GM12878 (cell line): Measurements from ENCODE around the gene WDR17. TPM values are rescaled to one million over a fixed set of nuclear protein-coding genes. Genes with fewer than 3 reads are reported as not detected.

Source experiments
- ATAC-seq: fragments of 200-7000 bp; cut with Tn5 transposase; 3 replicates; pipeline ENCODE4 v1.9.1; 2020; ENCODE audit warnings: mild to moderate bottlenecking, moderate library complexity
- BruUV-seq: library from RNA; stranded (reverse); fragments of 400-500 nt; replicated peaks from 2 replicates; lab custom pipeline; 2021; lab: Mats Ljungman, UMichigan
- CTCF ChIA-PET: fragments of 300-600 bp; sonication (Branson Sonifier 250); formaldehyde crosslinking; extraction: SDS; loops from one replicate; lab custom pipeline; 2021; ENCODE audit warnings: inconsistent platforms; lab: Yijun Ruan, JAX
- POLR2A ChIA-PET: fragments of 350-600 bp; formaldehyde crosslinking; extraction: SDS; loops from one replicate; lab custom pipeline; 2021; ENCODE audit warnings: inconsistent platforms; lab: Charles Lee
- RAD21 ChIA-PET: fragments of 300-600 bp; sonication (Branson Sonifier 250); formaldehyde crosslinking; loops from one replicate; lab custom pipeline; 2023; ENCODE audit warnings: antibody characterized with exemption; ENCODE audit not compliant: unreplicated experiment; lab: Charles Lee
- SMC1A ChIA-PET: fragments of 300-600 bp; sonication (Branson Sonifier 250); formaldehyde crosslinking; loops from one replicate; lab custom pipeline; 2023; ENCODE audit not compliant: unreplicated experiment, uncharacterized antibody; lab: Charles Lee
- DNase-seq: peaks from one replicate; pipeline ENCODE4 v3.0.0-alpha.2; 2011; ENCODE audit warnings: low read depth, low spot score
- FAIRE-seq: peaks from 3 replicates; lab custom pipeline; 2011; peaks lifted over from hg19 to GRCh38; lab: Jason Lieb, UNC
- H2AFZ ChIP-seq: 2 replicates; pipeline ENCODE4 v1.6.0; 2011; ENCODE audit warnings: low read depth, low read length, control low read depth; ENCODE audit not compliant: control insufficient read depth
- H3K27ac ChIP-seq: 2 replicates; pipeline ENCODE4 v1.5.1; 2011; ENCODE audit warnings: control low read depth; ENCODE audit not compliant: control insufficient read depth, insufficient read depth
- H3K27me3 ChIP-seq, 2 experiments: replicated peaks in 1 of 2; 2 replicates each; pipeline versions ENCODE4 v1.6.0 to v1.6.1; 2011; ENCODE audit warnings: low read length in 1 of 2; ENCODE audit not compliant: control insufficient read depth in 2 of 2, insufficient read depth in 2 of 2
- H3K36me3 ChIP-seq, 2 experiments: 2 replicates each; pipeline ENCODE4 v1.5.1; 2011; ENCODE audit warnings: low read length in 1 of 2; ENCODE audit not compliant: control insufficient read depth in 2 of 2, insufficient read depth in 2 of 2
- H3K4me1 ChIP-seq: 2 replicates; pipeline ENCODE4 v1.6.1; 2011; ENCODE audit warnings: mild to moderate bottlenecking, low read length, moderate library complexity, mixed read lengths; ENCODE audit not compliant: control insufficient read depth, insufficient read depth
- H3K4me2 ChIP-seq: 2 replicates; pipeline ENCODE4 v1.6.0; 2011; ENCODE audit warnings: control low read depth; ENCODE audit not compliant: control insufficient read depth, insufficient read depth
- H3K4me3 ChIP-seq: fragments of 200-600 bp; sonication (generic); 2 replicates; pipeline ENCODE4 v1.5.1; 2016
- H3K79me2 ChIP-seq: 2 replicates; pipeline ENCODE4 v1.6.0; 2011; ENCODE audit warnings: low read length; ENCODE audit not compliant: control insufficient read depth, insufficient read depth
- H3K9ac ChIP-seq: 2 replicates; pipeline ENCODE4 v1.8.0; 2011; ENCODE audit warnings: low read length, control low read depth, mixed read lengths; ENCODE audit not compliant: control insufficient read depth, insufficient read depth
- H3K9me3 ChIP-seq: replicated peaks from 3 replicates; pipeline ENCODE4 v1.5.1; 2011; ENCODE audit warnings: mild to moderate bottlenecking, low read length; ENCODE audit not compliant: control insufficient read depth, insufficient read depth
- H4K20me1 ChIP-seq: 2 replicates; pipeline ENCODE4 v1.6.0; 2011; ENCODE audit not compliant: control insufficient read depth, insufficient read depth
- CHD1 ChIP-seq: IDR thresholded peaks from 2 replicates; pipeline ENCODE4 v1.6.1; 2012; ENCODE audit warnings: low read depth, low read length, improper control_type of control experiment
- E2F8 ChIP-seq: fragments of 450-650 bp; IDR thresholded peaks from 2 replicates; pipeline ENCODE4 v1.6.1; 2018; ENCODE audit warnings: mild to moderate bottlenecking, low read depth, moderate library complexity; ENCODE audit not compliant: partially characterized antibody
- EZH2 ChIP-seq: IDR thresholded peaks from 2 replicates; pipeline ENCODE4 v1.6.1; 2012; ENCODE audit warnings: low read depth, mild to moderate bottlenecking, control low read depth, inconsistent platforms, low read length, borderline replicate concordance; ENCODE audit not compliant: control insufficient read depth
- NBN ChIP-seq: fragments of 450-650 bp; IDR thresholded peaks from 2 replicates; pipeline ENCODE4 v1.6.1; 2016
- NRF1 ChIP-seq: conservative IDR thresholded peaks from 2 replicates; pipeline ENCODE4 v1.6.1; 2011; ENCODE audit warnings: mild to moderate bottlenecking, low read depth, low read length, improper control_type of control experiment
- RFX5 ChIP-seq: IDR thresholded peaks from 2 replicates; pipeline ENCODE4 v1.6.1; 2011; ENCODE audit warnings: low read depth, low read length, improper control_type of control experiment
- SKIL ChIP-seq: fragments of 450-650 bp; IDR thresholded peaks from 2 replicates; pipeline ENCODE4 v1.6.1; 2017; ENCODE audit warnings: mild to moderate bottlenecking, low read depth, inconsistent platforms; ENCODE audit not compliant: poor library complexity, severe bottlenecking
- SMARCA5 ChIP-seq: fragments of 450-650 bp; IDR thresholded peaks from 2 replicates; pipeline ENCODE4 v1.6.1; 2017; ENCODE audit warnings: mild to moderate bottlenecking
- SRF ChIP-seq, 2 experiments: IDR thresholded peaks; 2 replicates each; pipeline ENCODE4 v1.6.1; 2011; ENCODE audit warnings: low read depth in 2 of 2, low read length in 2 of 2, mild to moderate bottlenecking in 1 of 2, moderate library complexity in 1 of 2
- WRNIP1 ChIP-seq: IDR thresholded peaks from 2 replicates; pipeline ENCODE4 v1.6.1; 2011; ENCODE audit warnings: low read depth, low read length, improper control_type of control experiment, borderline replicate concordance
- WGBS: methylation state at CpG from one replicate; pipeline ENCODE4 v1.1.6; 2016; ENCODE audit warnings: low lambda C conversion rate; ENCODE audit not compliant: insufficient replicate concordance, insufficient coverage; ENCODE audit errors: missing lambda C conversion rate; 5-methylcytosine and 5-hydroxymethylcytosine counted together
- in situ Hi-C: fragments of 300-500 bp; cut with MboI; formaldehyde crosslinking; loops from 9 replicates; pipeline ENCODE4 v1.14.3; 2018; ENCODE audit warnings: mixed read lengths
- intact Hi-C: fragments of 100-400 bp; cut with micrococcal nuclease; formaldehyde crosslinking; loops from one replicate; pipeline ENCODE4 v1.14.2; 2022; ENCODE audit not compliant: unreplicated experiment
- polyA plus RNA-seq, 11 experiments: library from polyadenylated mRNA; depleted of rRNA in 4 of 11; unstranded in 6 of 11; stranded (reverse) in 5 of 11; fragments of >200 nt; fragmentation: Nextera tagmentation in 4 of 11; fragmentation: Illumina TruSeq in 1 of 11; extraction: Ambion mirVana in 4 of 11; extraction: Trizol in 1 of 11; gene quantifications; 1 replicate in 1 of 11; 2 replicates in 10 of 11; pipeline versions ENCODE4 v1.2.1 to v1.2.3, GENCODE V29; 2011 to 2016; ENCODE audit warnings: inconsistent platforms in 2 of 11, missing spikeins in 2 of 11, low read depth in 1 of 11
- total RNA-seq, 4 experiments: library from RNA; depleted of rRNA in 3 of 4; stranded (reverse); fragments of >200 nt in 3 of 4; fragmentation: Illumina TruSeq in 1 of 4; extraction: Trizol in 1 of 4; gene quantifications; 2 replicates each; pipeline versions ENCODE4 v1.2.1 to v1.2.3, GENCODE V29; 2013 to 2021

WDR17 gene
- total and polyA plus RNA-seq, 10 of the 15 experiments (the other 5 are each of a cell fraction or from before 2014, with no cell fraction given): 0.43 to 3.8 (median 2.8) TPM

- Histone ChIP-seq H3K36me3 (no peaks in the 10 kb centered on the region), H4K20me1 (no peaks in the 10 kb centered on the region), H3K4me1 (no peaks in the 10 kb centered on the region), H3K27me3 (no peaks in the 10 kb centered on the region; a peak in 1 of 4 replicates), H2AFZ (no peak overlapping the region), H3K4me3 (no peak overlapping the region), H3K9ac (no peak overlapping the region), H3K79me2 (no peaks in the 10 kb centered on the region), H3K27ac (no peak overlapping the region), H3K4me2 (no peak overlapping the region), H3K9me3 (no peaks in the 10 kb centered on the region)
- RAD21 ChIA-PET: no interaction called here
- in situ Hi-C loops (loop anchor here (25.0 kb wide), 1 partner anchor 307 kb away; no protein-coding TSS in a partner anchor), intact Hi-C loops (no loop called here)
- ATAC-seq (no peak), DNase-seq (no peak), FAIRE-seq (no peak)
- CTCF ChIA-PET: interaction anchor here (1.2 kb wide), 1 partner anchor 77 kb away, joined by 3 read pairs; no protein-coding TSS in a partner anchor
- TF ChIP-seq SMARCA5: no peak
- no peak for TF ChIP-seq WRNIP1
- no peak for TF ChIP-seq CHD1
- TF ChIP-seq SRF (IDR thresholded peaks at IDR 0.05; ENCODE audit: low read depth in 2 of 2, low read length in 2 of 2): no peak
- TF ChIP-seq E2F8: no peak
- TF ChIP-seq NBN: no peak
- no peak for TF ChIP-seq NRF1
- TF ChIP-seq RFX5: no peak
- TF ChIP-seq SKIL: no peak
- no peak for TF ChIP-seq EZH2
- SMC1A ChIA-PET: interaction anchor here (1.9 kb wide), 1 partner anchor 8 kb away, joined by 4 read pairs; no protein-coding TSS in a partner anchor
- WGBS: 64% methylated on average over 2 of the region's 2 CpGs
- POLR2A ChIA-PET: no interaction called here
- no TSS peak for BruUV-seq
These were observed 35.2 kb upstream of the WDR17 start for GRCh38 chr4:176030391-176030790.
